C4-2B (cell line): Measurements from ENCODE around the gene OTOP2.

Source experiments
- CTCF ChIP-seq: fragments of 450-650 bp; conservative IDR thresholded peaks from 2 replicates; pipeline ENCODE4 v1.5.1; 2017; ENCODE audit warnings: mild to moderate bottlenecking
- ZFX ChIP-seq: fragments of 450-650 bp; IDR thresholded peaks from 2 replicates; pipeline ENCODE4 v1.6.1; 2017

GRCh38 chr17:74893936-74894671, 30.0 kb upstream of the OTOP2 start:
- TF ChIP-seq CTCF (no peak), ZFX (no peak)
